Right ventricle myocardium superior (tissue), 1 donor: Measurements from ENCODE around the gene LRRC8D. TPM values are rescaled to one million over a fixed set of nuclear protein-coding genes. Genes with fewer than 3 reads are reported as not detected.
"Not testable (repeated sequence)": the region's sequence is repeated elsewhere in the genome, so short reads cannot be mapped to it uniquely, and the experiment has no call there.

Experiments
- ATAC-seq: fragments of 200-7000 bp; cut with Tn5 transposase; one replicate; pipeline ENCODE4 v1.9.1; 2020; ENCODE audit warnings: mild to moderate bottlenecking; ENCODE audit not compliant: poor library complexity
- DNase-seq: peaks from one replicate; pipeline ENCODE4 v3.0.0-alpha.2; 2020
- intact Hi-C: fragments of 100-400 bp; cut with DNase I; formaldehyde crosslinking; loops from one replicate; pipeline ENCODE4 v1.11.2; 2022
- long read RNA-seq: library from polyadenylated mRNA; unstranded; transcript quantifications from one replicate; pipeline ENCODE4 v2.0.0, GENCODE V29; 2021
- total RNA-seq: library from RNA; stranded (reverse); fragmentation: NEBNext Ultra II Directional; extraction: Animal tissue kit (Norgen Biotek cat#: 25700); gene quantifications from one replicate; pipeline ENCODE4 v1.2.1, GENCODE V29; 2021
- donor health status: DM: no; HTN: yes; CAD: no; lungs with severe emphysema.

LRRC8D gene
- 5.1 TPM for total RNA-seq
- long read RNA-seq, partial matches to known transcripts = 0 of 5 reads
- long read RNA-seq, other reads (novel, unspliced or antisense) = 0 of 5 reads

DNA sequence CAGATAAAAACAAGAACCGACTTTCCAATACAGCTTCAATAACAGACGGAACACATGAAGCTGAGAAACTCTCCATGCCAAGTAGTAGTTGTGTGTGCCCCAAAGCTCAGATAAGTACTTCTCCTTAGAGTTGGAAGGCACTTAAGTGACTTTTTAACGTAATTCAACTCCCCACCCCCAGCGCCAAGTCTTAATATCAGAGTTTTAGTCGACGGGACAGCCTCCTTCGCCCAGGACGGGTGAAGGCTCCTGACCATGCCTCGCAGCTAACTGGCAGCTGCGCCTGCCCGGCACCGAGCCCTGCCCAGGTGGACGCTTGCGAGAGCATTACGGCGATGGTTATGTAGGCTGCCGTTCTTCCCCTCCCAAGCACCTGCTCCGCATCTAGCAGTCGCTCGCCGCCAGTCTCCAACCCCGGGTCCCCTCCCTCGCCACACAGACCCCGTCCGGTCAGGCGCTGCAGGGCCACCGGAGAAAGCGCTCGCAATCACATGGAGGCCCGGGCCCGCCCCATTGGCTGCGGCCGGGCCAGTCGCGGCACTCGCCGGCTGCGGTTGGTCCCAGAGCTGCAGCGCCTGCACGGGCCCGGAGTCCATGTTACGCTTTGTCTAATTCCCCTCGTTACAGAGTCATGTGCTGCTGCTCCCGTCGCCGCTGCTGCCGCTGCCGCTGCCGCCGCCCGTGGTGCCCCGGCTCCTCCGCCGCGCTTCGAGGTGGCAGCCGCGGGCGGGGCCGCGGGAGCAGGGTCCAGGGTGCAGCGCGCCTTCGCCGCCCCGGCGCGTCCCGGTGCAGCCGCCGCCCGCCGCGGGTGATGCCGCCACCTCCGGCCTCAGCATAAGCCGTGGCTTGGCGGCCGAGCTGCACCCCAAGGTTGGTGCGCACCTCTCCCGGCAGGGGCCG is at the start of gene LRRC8D:
Gene LRRC8D, plus strand, starts transcription at position 611 of the 900 bp plus-strand sequence. CDS start 112,037 bp downstream, outside the sequence.
- intact Hi-C loops = no loop called here
- peak; percentile 96 for ATAC-seq
- peak; percentile 91 for DNase-seq

DNA sequence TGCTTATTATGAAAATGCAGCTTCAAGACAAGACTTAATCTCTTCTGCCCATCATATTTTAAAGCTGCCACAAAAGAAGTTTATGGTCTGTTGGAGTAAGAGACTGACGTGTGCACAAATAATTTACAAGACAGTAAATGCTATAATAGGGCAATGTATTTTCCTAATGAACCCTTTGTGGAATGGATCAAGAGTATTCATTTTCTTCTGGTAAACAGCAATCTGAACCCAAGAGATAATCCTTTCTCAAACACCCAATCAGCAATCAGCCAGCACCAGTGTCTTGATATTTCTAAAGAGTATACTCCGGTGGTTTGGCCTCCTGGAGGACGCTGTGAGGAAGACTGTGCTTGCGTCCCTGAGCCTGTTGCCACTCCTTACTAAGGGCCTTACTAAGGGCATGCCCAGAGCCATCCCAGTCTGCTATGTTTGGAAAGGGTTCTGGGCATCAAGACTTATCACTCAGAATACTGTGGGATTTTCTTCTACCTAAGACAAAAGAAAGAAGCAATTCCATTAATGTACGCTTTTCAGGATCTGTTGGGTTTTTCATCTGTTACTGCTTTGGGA is 48.8 kb upstream of the LRRC8D start:
- intact Hi-C loops = no loop called here
- no peak for DNase-seq
- ATAC-seq = no peak

DNA sequence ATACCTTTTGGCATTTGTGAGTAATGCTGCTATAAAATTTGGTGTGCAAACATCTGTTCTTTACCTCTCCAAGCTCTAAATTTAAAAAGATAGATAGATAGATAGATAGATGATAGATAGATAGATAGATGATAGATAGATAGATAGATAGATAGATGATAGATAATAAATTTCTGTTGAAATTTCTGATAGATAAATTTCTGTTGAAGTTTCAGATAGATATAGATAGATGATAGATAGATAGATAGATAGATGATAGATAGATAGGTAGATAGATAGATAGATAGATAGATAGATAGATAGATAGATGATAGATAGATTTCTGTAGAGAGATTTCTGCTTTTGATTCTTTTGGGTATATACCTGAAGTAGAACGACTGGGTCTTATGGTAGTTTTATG is 44.7 kb upstream of the LRRC8D start:
- intact Hi-C loops = not testable (repeated sequence)

DNA sequence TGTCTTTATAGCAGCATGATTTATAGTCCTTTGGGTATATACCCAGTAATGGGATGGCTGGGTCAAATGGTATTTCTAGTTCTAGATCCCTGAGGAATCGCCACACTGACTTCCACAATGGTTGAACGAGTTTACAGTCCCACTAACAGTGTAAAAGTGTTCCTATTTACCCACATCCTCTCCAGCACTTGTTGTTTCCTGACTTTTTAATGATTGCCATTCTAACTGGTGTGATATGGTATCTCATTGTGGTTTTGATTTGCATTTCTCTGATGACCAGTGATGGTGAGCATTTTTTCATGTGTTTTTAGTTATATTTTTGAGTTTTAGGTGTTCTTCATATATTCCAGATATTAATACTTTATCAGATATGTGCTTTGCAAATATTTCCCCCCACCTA is 43.6 kb upstream of the LRRC8D start:
- DNase-seq, intact Hi-C loops: not testable (repeated sequence)

More for the DNA sequence above, 44.7 kb upstream of the LRRC8D start:
- not testable (repeated sequence) for DNase-seq, ATAC-seq

DNA sequence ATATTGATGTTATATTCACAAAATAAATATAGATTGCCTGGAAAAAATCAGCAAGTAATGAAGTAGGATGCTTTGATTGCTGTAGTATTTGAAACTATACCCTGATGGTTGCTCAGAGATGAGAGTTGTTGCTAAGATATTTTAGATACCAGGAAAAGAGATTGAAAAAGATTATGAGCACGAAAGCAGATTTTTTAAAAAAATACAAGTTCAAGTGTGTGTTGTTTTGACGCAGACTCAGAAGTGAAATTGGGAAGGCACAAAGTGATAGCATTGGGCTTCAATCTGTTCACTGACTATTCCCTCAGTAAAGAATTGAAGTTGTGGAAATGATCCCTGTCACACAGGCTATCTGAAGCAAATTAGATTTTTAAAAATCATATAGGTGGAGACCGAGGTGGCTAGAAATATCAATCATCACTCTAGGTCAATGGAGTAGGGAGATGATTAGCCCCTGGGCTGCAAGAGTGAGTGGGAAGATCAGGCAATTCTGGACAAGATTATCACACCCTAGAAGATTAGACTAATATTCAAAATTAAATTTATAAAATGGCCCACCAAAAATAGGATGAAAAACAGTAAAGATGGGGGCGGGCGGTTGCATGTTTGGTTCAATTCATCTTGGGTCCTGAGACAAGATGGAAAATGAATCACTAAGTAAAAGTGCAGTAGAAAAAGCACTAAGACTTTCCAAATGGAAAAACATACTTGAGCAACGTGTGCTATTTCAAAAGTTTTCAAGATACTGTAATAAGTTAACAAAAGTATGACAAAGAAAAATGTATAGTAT is 41.5 kb upstream of the LRRC8D start:
- DNase-seq (no peak), ATAC-seq (no peak)
- intact Hi-C loops = no loop called here

More for the DNA sequence above, 43.6 kb upstream of the LRRC8D start:
- not testable (repeated sequence) for ATAC-seq

DNA sequence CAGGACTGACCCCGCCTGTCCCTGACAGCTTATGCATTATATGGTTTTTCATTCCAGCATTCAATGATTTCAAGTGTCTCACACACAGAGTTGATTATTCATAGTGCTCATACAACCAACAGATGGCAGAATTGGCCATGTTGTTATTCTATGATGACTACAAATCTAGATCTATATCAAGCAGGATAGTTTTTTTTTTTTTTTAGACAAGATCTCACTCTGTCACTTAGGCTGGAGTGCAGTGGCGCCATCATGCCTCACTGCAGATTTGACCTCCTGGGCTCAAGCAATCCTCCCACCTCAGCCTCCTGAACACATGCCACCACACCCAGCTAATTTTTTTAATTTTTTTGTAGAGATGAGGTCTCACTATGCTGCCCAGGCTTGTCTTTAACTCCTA is 40.1 kb upstream of the LRRC8D start:
- intact Hi-C loops = no loop called here
- no peak for DNase-seq
- ATAC-seq = no peak

DNA sequence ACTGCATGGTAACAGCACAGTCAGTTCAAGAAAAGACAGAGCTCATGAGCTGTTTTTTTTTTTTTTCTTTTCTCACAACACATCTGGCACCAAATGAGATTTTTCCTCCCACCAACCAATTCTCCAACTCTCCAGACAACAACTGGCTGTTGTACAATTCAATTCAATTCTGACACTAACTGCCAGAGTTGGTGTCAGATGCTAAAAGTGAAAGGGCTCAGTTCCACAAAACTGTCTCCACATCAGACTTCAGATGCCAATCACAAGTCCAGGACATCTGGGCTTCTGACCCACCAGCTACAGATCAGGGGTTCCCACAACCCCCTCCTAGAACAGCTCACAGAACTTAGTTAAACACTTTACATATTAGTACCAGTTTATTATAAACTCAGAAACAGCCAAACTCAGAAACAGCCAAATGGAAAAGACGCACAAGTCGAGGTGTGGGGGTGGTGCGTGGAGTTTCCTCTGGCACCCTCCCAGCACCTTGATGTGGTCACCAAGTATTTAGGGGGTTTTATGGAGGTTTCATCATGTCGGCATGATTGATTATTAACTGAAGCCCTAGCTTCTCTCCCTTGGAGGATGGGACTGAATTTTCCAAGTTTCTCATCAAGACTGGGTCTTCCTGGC is 39.2 kb upstream of the LRRC8D start:
- ATAC-seq (no peak), DNase-seq (no peak)
- intact Hi-C loops = no loop called here

DNA sequence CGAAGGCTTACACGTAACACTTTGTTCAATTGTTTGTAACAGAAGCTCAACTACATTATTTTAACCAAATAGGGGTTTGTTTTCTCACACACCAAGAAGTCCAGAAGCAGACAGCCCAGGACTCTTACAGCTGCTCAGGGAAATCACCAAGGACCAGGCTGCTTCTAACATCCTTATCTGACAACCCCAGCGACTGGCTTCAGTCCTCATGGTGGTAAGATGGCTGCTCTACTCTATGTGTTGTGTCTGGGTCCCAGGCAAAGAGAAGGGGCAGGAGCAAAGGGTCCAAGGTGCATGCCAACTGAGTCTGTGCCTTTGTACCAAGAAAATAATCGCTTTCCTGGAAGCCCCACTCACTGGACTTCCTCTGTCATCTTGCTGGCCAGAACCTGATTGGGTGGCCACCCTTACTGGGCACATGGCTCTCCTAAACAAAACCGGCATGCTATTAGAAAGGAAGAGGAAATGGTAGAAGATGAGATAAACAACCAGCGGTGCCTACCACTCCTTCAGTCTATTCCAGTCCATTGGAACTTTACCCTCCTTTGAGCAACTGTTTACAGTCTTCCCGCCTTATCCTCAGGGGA is 34.1 kb upstream of the LRRC8D start:
- DNase-seq (no peak), ATAC-seq (no peak)
- intact Hi-C loops = no loop called here

DNA sequence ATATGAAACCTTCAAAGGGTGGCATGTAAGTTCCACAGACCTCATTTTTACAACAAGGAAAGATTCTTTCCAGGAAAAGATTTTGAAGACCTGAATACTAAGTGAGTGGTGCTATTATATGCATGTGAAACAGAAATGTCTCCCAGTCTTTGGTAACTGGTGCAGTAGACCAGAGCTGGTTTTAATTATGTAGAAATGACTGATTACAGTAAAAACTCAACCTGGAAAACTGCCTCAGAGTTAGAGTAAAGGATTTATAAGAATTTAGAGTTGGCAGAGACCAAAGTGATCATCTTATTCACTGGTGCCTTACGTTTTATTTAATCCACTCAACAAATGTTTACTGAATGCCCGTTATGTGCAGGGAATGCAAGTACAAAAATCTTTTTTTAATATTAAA is 30.2 kb upstream of the LRRC8D start:
- no peak for ATAC-seq
- intact Hi-C loops = no loop called here
- DNase-seq = no peak

DNA sequence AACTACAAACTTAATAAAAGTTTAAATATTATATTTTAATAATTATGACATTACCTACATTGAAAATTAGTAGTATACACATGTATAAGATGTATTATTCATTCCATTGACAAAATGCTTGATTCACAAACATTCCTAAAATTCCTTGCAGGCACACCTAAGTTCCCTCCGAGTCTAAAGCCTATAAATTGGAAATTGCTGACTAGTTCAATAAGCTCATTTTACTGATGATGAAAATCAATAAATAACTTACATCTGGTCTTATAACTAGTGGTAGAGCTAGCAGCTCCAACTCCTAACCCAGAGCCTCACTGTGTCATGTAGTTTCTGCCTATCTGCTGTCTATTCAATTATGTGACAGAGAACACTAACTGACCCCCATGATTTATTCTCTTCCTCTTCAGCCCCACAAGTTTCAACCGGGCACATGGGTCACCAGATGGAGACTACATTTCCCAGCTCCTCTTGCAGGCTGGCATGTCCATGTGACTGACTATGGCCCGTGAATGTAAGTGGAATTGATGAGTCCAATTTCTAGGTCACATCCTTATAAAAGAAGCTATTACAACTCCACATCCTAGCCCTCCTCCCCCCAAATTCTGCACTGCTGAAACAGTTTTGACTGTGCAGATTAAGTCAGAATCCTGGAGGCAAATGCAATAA is 29.6 kb upstream of the LRRC8D start:
- ATAC-seq (no peak), DNase-seq (no peak)
- intact Hi-C loops = no loop called here

DNA sequence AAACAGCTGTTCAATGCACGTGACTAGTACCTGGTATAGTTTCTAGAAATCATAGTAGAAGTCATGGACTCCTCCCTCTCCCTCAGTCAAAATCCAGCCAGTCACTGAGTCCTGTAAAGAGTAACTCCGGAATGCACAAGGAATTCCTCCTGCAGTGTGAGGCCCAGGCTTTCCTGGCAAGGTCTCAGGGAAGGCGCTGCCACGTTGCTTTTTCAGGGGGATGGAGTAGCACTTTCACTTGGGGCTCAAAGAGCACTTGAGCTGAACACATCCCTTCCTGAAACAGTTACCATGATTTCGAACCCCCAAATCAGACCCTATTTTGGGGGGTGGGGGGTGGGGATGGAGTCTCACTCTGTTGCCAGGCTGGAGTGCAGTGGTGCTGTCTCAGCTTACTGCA is 26.4 kb upstream of the LRRC8D start:
- intact Hi-C loops = no loop called here
- DNase-seq = no peak
- no peak for ATAC-seq

DNA sequence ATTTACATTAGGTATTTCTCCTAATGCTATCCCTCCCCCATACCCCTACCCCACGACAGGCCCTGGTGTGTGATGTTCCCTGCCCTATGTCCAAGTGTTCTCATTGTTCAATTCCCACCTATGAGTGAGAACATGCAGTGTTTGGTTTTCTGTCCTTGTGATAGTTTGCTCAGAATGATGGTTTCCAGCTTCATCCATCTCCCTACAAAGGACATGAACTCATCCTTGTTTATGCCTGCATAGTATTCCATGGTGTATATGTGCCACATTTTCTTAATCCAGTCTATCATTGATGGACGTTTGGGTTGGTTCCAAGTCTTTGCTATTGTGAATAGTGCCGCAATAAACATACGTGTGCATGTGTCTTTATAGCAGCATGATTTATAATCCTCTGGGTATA is 25.3 kb upstream of the LRRC8D start:
- intact Hi-C loops, ATAC-seq, DNase-seq: not testable (repeated sequence)

DNA sequence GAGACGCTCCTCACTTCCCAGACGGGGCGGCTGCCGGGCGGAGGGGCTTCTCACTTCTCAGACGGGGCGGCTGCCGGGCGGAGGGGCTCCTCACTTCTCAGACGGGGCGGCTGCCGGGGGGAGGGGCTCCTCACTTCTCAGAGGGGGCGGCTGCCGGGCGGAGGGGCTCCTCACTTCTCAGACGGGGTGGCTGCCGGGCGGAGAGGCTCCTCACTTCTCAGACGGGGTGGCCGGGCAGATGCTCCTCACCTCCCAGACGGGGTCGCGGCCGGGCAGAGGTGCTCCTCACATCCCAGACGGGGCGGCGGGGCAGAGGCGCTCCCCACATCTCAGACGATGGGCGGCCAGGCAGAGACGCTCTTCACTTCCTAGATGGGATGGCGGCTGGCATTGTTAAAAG is 23.0 kb upstream of the LRRC8D start:
- DNase-seq, ATAC-seq, intact Hi-C loops: not testable (repeated sequence)

DNA sequence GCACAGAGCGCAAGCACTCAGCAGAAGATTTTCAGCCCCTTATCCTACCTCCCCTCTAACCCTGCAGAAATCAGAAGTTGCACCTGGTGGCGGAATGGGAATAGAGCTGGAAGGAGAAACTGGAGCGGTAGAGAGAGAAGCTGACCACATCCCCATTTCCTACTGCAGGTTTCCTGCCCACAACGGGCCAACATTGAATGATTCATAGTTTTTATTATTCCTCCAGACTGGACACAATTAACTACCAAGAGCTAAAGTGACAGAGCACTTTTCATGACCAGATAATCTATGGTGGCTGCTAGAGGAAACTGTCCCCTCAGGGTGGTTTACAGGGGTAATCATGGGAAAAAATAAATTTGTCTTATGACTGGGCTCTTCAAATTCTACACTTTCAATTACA is 21.3 kb upstream of the LRRC8D start:
- ATAC-seq = no peak
- intact Hi-C loops = no loop called here

DNA sequence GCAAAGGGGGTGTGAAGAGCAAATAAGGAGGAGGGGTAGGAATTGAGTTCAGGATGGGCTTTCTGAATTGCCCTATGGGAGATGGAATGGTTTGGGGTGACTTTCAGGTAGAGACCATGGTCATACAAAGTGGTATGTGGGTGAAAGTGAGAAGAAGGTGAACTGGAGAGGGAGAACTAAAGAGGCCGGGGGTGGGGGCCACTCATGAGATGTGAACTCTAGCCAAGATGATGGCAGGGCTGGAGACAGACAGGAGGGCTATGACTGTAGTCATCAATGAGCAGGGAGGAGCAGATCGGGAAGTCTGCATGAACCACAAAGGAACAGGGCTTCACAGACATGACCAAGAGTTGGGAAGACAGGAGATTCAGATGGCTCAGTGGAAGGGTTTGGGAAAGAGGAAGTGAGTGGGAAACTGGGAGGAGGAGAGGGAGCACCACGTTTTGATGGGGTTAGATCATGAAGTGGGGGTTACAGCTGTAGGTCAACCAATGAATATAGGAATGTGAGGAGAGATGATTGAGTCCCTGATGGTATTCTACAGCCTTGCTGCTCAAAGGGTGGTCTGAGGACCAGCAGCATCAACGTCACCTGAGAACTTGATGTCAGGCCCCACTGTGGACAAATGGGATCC is 20.7 kb upstream of the LRRC8D start:
- ATAC-seq = no peak
- intact Hi-C loops = no loop called here

More for the DNA sequence above, 21.3 kb upstream of the LRRC8D start:
- no peak for DNase-seq

DNA sequence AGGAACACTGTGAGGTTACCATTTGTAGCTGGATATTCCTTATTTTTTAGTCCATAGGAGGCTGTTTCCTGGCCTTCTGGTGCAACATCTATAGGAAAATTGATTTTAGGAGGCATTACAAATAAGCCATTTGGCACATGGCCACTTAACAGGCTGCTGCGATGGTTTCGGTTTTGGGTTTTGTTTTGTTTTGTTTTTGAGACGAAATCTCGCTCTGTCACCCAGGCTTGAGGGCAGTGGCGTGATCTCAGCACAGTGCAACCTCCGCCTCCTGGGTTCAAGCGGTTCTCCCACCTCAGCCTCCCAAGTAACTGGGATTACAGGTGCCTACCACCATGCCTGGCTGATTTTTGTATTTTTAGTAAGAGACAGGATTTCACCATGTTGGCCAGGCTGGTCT is 20.1 kb upstream of the LRRC8D start:
- ATAC-seq (no peak), DNase-seq (no peak)
- intact Hi-C loops = no loop called here

More for the DNA sequence above, 20.7 kb upstream of the LRRC8D start:
- no peak for DNase-seq

DNA sequence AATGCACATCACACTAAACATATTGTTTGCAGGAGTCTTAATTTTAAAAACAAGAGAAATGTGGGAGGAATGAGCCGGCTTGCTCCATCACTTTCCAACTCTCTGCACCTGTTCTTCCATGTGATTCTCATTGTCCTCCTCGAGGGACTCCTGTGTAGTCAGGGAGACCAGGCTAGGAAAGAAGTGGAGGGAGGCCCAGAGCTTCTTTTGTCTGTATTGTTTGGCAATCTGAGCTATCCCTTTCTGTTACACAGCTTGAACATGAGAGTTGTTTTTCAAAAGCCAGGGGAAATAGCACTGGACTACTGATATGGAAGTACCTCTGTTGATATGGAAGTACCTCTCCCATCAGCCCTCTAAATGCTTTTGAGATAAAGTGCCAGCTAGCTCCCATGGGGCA is 18.8 kb upstream of the LRRC8D start:
- ATAC-seq (no peak), DNase-seq (no peak)
- intact Hi-C loops = no loop called here
